Measurements from ENCODE around the gene CLC. TPM values are rescaled to one million over a fixed set of nuclear protein-coding genes. Genes with fewer than 3 reads are reported as not detected.

CLC gene
- total and polyA plus RNA-seq, 2 of the 8 experiments (the other 6 are each of a cell fraction or from before 2014, with no cell fraction given) = 6.4 to 12.4 TPM

GRCh38 chr19:39768786-39769185, 31.0 kb upstream of the CLC start:
- Histone ChIP-seq H3K27ac (ENCODE audit: low read depth, low read length) (no peak overlapping the region), H3K79me2 (ENCODE audit: control insufficient read depth in 1 of 2, insufficient read depth in 2 of 2, low read length in 2 of 2) (no peaks in the 10 kb centered on the region), H2BK15ac (ENCODE audit: low read length) (no peak overlapping the region), H3K79me1 (ENCODE audit: low read depth, low read length) (no peaks in the 10 kb centered on the region), H3K4me3 (ENCODE audit: extremely low read depth in 1 of 4, insufficient read depth in 2 of 4, low read depth in 3 of 4, low read length in 4 of 4) (no peak overlapping the region), H4K5ac (ENCODE audit: insufficient read length, low read depth, low read length) (no peak overlapping the region), H3K56ac (replicated peaks; ENCODE audit: insufficient read length, low read depth, low read length) (no peak overlapping the region), H2BK12ac (ENCODE audit: low read depth, low read length) (no peak overlapping the region), H3K18ac (ENCODE audit: extremely low read depth, low read length) (no peak overlapping the region), H3K23ac (ENCODE audit: insufficient read length) (no peak overlapping the region), H2AFZ (ENCODE audit: low read length) (no peak overlapping the region), H3K27me3 (replicated peaks in 1 of 4; ENCODE audit: control insufficient read depth in 3 of 4, extremely low read depth in 1 of 4, insufficient read depth in 3 of 4, low read length in 3 of 4) (no peaks in the 10 kb centered on the region), H3K14ac (ENCODE audit: insufficient read length) (no peak overlapping the region), H2BK5ac (ENCODE audit: low read depth, low read length) (no peak overlapping the region), H3K4ac (replicated peaks; ENCODE audit: insufficient read length, low read depth, low read length) (no peak overlapping the region), H4K91ac (replicated peaks; ENCODE audit: insufficient read length, low read length) (no peak overlapping the region), H2BK20ac (ENCODE audit: low read length) (no peak overlapping the region), H3K9me3 (ENCODE audit: insufficient read depth in 2 of 2, low read depth in 1 of 2, low read length in 1 of 2) (peaks cover 0 to 5% of the 10 kb centered on the region in 2 experiments; a peak in 1 of 4 replicates), H4K20me1 (replicated peaks in 1 of 2; ENCODE audit: control insufficient read depth in 1 of 2, insufficient read depth in 2 of 2, low read length in 2 of 2) (no peaks in the 10 kb centered on the region), H3K36me3 (ENCODE audit: control insufficient read depth in 2 of 4, insufficient read depth in 4 of 4, low read length in 3 of 4) (no peaks in the 10 kb centered on the region), H4K8ac (ENCODE audit: extremely low read depth, insufficient read depth, low read length) (no peak overlapping the region), H3K23me2 (ENCODE audit: low read depth, low read length) (0 out of 2 replicates have a peak, but pooled peaks cover 1% of the 10 kb centered on the region), H3K4me1 (replicated peaks in 1 of 4; ENCODE audit: control insufficient read depth in 3 of 4, insufficient read depth in 4 of 4, low read length in 3 of 4) (peaks cover 0 to 12% (median 5%) of the 10 kb centered on the region in 4 experiments; a peak in 5 of 7 replicates), H2BK120ac (replicated peaks; ENCODE audit: low read depth, low read length) (no peak overlapping the region), H2AK5ac (ENCODE audit: low read depth, low read length) (no peak overlapping the region), H3K4me2 (ENCODE audit: insufficient read depth in 1 of 2, low read depth in 2 of 2, low read length in 2 of 2) (no peak overlapping the region), H3K9ac (replicated peaks in 1 of 4; ENCODE audit: extremely low read depth in 1 of 4, low read depth in 3 of 4, low read length in 3 of 4) (no peak overlapping the region)
- DNase-seq (ENCODE audit: low read depth in 1 of 2, low spot score in 2 of 2) (no peak), FAIRE-seq (no peak)
- 75% methylated on average over 4 of the region's 4 CpGs; no CpG with 5 or more reads in 1 of the 2 experiments for WGBS, 2 experiments (ENCODE audit: extremely low coverage in 1 of 2, insufficient coverage in 1 of 2, insufficient read length in 1 of 2, insufficient replicate concordance in 2 of 2, low coverage in 1 of 2, low lambda C conversion rate in 2 of 2, missing lambda C conversion rate in 1 of 2)
- CTCF ChIA-PET (ENCODE audit: partially characterized antibody) = interaction anchor here (1.0 to 7.9 kb wide), 6 partner anchors 11 to 217 kb away, joined by 3 to 50 read pairs (median 4); no protein-coding TSS in a partner anchor
- TF ChIP-seq HDAC6 (IDR thresholded peaks at IDR 0.05; ENCODE audit: low read depth, low read length) (no peak), CBX5 (IDR thresholded peaks at IDR 0.05; ENCODE audit: low read depth, low read length) (no peak), EP300 (IDR thresholded peaks at IDR 0.05; ENCODE audit: borderline replicate concordance in 1 of 2, low read depth in 2 of 2, low read length in 2 of 2) (no peak), USF2 (IDR thresholded peaks at IDR 0.05; ENCODE audit: low read length) (no peak), CHD1 (IDR thresholded peaks at IDR 0.05; ENCODE audit: low read depth, low read length) (no peak), MAX (IDR thresholded peaks at IDR 0.05) (no peak)
- POLR2A ChIA-PET (ENCODE audit: partially characterized antibody) = interaction anchor here (1.1 kb wide), 1 partner anchor 13 kb away, joined by 4 read pairs; no protein-coding TSS in a partner anchor
